Mucosa of rectum (tissue), 2 donors: Measurements from ENCODE around the gene PAIP2.
"Not testable (repeated sequence)": the region's sequence is repeated elsewhere in the genome, so short reads cannot be mapped to it uniquely, and the experiment has no call there.

Experiments
- H3K27ac ChIP-seq, 2 donors: one replicate each; pipeline ENCODE4 v1.7.0; 2013; ENCODE audit warnings: inconsistent platforms in 2 of 2, low read depth in 2 of 2, low read length in 2 of 2
- H3K27me3 ChIP-seq, 2 donors: one replicate each; pipeline ENCODE4 v1.7.0; 2013; ENCODE audit warnings: low read length in 2 of 2; ENCODE audit not compliant: control insufficient read depth in 2 of 2, insufficient read depth in 2 of 2
- H3K36me3 ChIP-seq, 2 donors: one replicate each; pipeline ENCODE4 v1.7.0; 2013; ENCODE audit warnings: low read length in 2 of 2; ENCODE audit not compliant: control insufficient read depth in 2 of 2, insufficient read depth in 2 of 2
- H3K4me1 ChIP-seq, 2 donors: one replicate each; pipeline ENCODE4 v1.7.0; 2013; ENCODE audit warnings: low read length in 2 of 2, mild to moderate bottlenecking in 1 of 2; ENCODE audit not compliant: control insufficient read depth in 2 of 2, insufficient read depth in 2 of 2
- H3K4me3 ChIP-seq, 2 donors: one replicate each; pipeline ENCODE4 v1.7.0; 2013; ENCODE audit warnings: low read length in 2 of 2
- H3K9ac ChIP-seq, 2 donors: one replicate each; pipeline ENCODE4 v1.7.0; 2013; ENCODE audit warnings: low read length in 2 of 2, low read depth in 1 of 2, mild to moderate bottlenecking in 1 of 2
- H3K9me3 ChIP-seq, 2 donors: one replicate each; pipeline ENCODE4 v1.7.0; 2013; ENCODE audit warnings: low read length in 2 of 2; ENCODE audit not compliant: control insufficient read depth in 2 of 2
- donor health status: healthy.
- donor health status: Normal muscosa, but diverticular disease.

The PAIP2 gene

GRCh38 chr5:139315056-139315615 lies 26.5 kb upstream of the PAIP2 start:
- Histone ChIP-seq H3K9ac (no peak overlapping the region), H3K4me3 (no peak overlapping the region), H3K9me3 (no peaks in the 10 kb centered on the region), H3K27me3 (no peaks in the 10 kb centered on the region), H3K4me1 (peaks cover 2% of the 10 kb centered on the region in 2 donors), H3K27ac (no peak overlapping the region), H3K36me3 (peaks cover 37 to 41% of the 10 kb centered on the region in 2 donors)

GRCh38 chr5:139335811-139336210 lies 5.8 kb upstream of the PAIP2 start:
- Histone ChIP-seq H3K9me3 (no peaks in the 10 kb centered on the region), H3K27me3 (no peaks in the 10 kb centered on the region), H3K36me3 (peaks cover 11 to 12% of the 10 kb centered on the region in 2 donors), H3K4me3 (no peak overlapping the region), H3K4me1 (peaks cover 0 to under 1% of the 10 kb centered on the region in 2 donors), H3K9ac (no peak overlapping the region), H3K27ac (no peak overlapping the region)

- Histone ChIP-seq H3K9me3 (no peaks in the 10 kb centered on the region), H3K4me1 (peaks cover 18 to 25% of the 10 kb centered on the region in 2 donors), H3K4me3 (no peak overlapping the region), H3K27me3 (no peaks in the 10 kb centered on the region), H3K27ac (no peak overlapping the region), H3K9ac (no peak overlapping the region), H3K36me3 (no peaks in the 10 kb centered on the region)
Measured at GRCh38 chr5:139340051-139340450, 1.6 kb upstream of the PAIP2 start.

GRCh38 chr5:139341187-139341688 lies 416 bp upstream of the PAIP2 start:
- peaks cover 18 to 25% of the 10 kb centered on the region in 2 donors for H3K4me1 ChIP-seq
- peak overlapping the region; percentile 35 to 95 for H3K9ac ChIP-seq
- H3K9me3 ChIP-seq, result no peaks in the 10 kb centered on the region
- H3K27me3 ChIP-seq, result no peaks in the 10 kb centered on the region
- no peaks in the 10 kb centered on the region for H3K36me3 ChIP-seq
- H3K4me3 ChIP-seq, result peak overlapping the region; percentile 99
- H3K27ac ChIP-seq, result peak overlapping the region in 1 of 2 donors; percentile 100

- peaks cover 18 to 25% of the 10 kb centered on the region in 2 donors for H3K4me1 ChIP-seq
- peak overlapping the region; percentile 95 to 100 for H3K9ac ChIP-seq
- peak overlapping the region; percentile 99 for H3K4me3 ChIP-seq
- H3K36me3 ChIP-seq, result no peaks in the 10 kb centered on the region
- peak overlapping the region; percentile 98 to 100 for H3K27ac ChIP-seq
- no peaks in the 10 kb centered on the region for H3K27me3 ChIP-seq
- no peaks in the 10 kb centered on the region for H3K9me3 ChIP-seq
Measured at GRCh38 chr5:139342423-139342723, 719 bp downstream of the PAIP2 start.

- no peak overlapping the region for H3K9ac ChIP-seq
- no peaks in the 10 kb centered on the region for H3K36me3 ChIP-seq
- no peaks in the 10 kb centered on the region for H3K27me3 ChIP-seq
- no peaks in the 10 kb centered on the region for H3K9me3 ChIP-seq
- H3K4me1 ChIP-seq, result peaks cover 18 to 25% of the 10 kb centered on the region in 2 donors
- H3K27ac ChIP-seq, result no peak overlapping the region
- H3K4me3 ChIP-seq, result peak overlapping the region; percentile 57 to 99
Measured at GRCh38 chr5:139343476-139343875, 1.8 kb downstream of the PAIP2 start.

- no peaks in the 10 kb centered on the region for H3K27me3 ChIP-seq
- no peaks in the 10 kb centered on the region for H3K36me3 ChIP-seq
- H3K4me3 ChIP-seq, result peak overlapping the region in 1 of 2 donors; percentile 5
- peaks cover 18 to 25% of the 10 kb centered on the region in 2 donors for H3K4me1 ChIP-seq
- no peak overlapping the region for H3K9ac ChIP-seq
- no peaks in the 10 kb centered on the region for H3K9me3 ChIP-seq
- H3K27ac ChIP-seq, result no peak overlapping the region
Measured at GRCh38 chr5:139344177-139344576, 2.5 kb downstream of the PAIP2 start.

- H3K36me3 ChIP-seq, H3K27me3 ChIP-seq, H3K9me3 ChIP-seq, H3K4me3 ChIP-seq, H3K9ac ChIP-seq, H3K27ac ChIP-seq: not testable (repeated sequence)
- H3K4me1 ChIP-seq, result peaks cover 18 to 25% of the 10 kb centered on the region in 2 donors
Measured at GRCh38 chr5:139345442-139345841, 3.8 kb downstream of the PAIP2 start.

- H3K4me3 ChIP-seq, H3K9ac ChIP-seq, H3K27me3 ChIP-seq, H3K27ac ChIP-seq, H3K36me3 ChIP-seq, H3K9me3 ChIP-seq: not testable (repeated sequence)
- H3K4me1 ChIP-seq, result peaks cover 7 to 14% of the 10 kb centered on the region in 2 donors
Measured at GRCh38 chr5:139347863-139348262, 6.2 kb downstream of the PAIP2 start.

GRCh38 chr5:139354186-139354585 lies 12.5 kb downstream of the PAIP2 start:
- H3K36me3 ChIP-seq, result peaks cover 0 to 10% of the 10 kb centered on the region in 2 donors
- no peak overlapping the region for H3K9ac ChIP-seq
- H3K4me3 ChIP-seq, result no peak overlapping the region
- no peak overlapping the region for H3K27ac ChIP-seq
- no peaks in the 10 kb centered on the region for H3K4me1 ChIP-seq
- no peaks in the 10 kb centered on the region for H3K27me3 ChIP-seq
- H3K9me3 ChIP-seq, result no peaks in the 10 kb centered on the region
